Mucosa of gallbladder (tissue), 1 donor: Measurements from ENCODE around the gene UBLCP1. TPM values are rescaled to one million over a fixed set of nuclear protein-coding genes. Genes with fewer than 3 reads are reported as not detected.

Experiments
- DNase-seq: peaks from one replicate; pipeline ENCODE4 v3.0.0-alpha.2; 2020; ENCODE audit warnings: low spot score
- total RNA-seq: library from RNA; stranded (reverse); gene quantifications from one replicate; pipeline ENCODE4 v1.2.1, GENCODE V29; 2021
- donor health status: DM: no; HTN: no; CAD: no.

Gene UBLCP1
- total RNA-seq, 1 donor from 2014 or later: 18.7 TPM

GRCh38 chr5:159311063-159311462 lies 48.0 kb downstream of the UBLCP1 start:
- DNase-seq: no peak

GRCh38 chr5:159313197-159313596 lies 50.1 kb downstream of the UBLCP1 start:
- no peak for DNase-seq

GRCh38 chr5:159316519-159317383 lies 53.7 kb downstream of the UBLCP1 start:
- peak; percentile 29 for DNase-seq

GRCh38 chr5:159317849-159318248 lies 54.8 kb downstream of the UBLCP1 start:
- DNase-seq: no peak

- no peak for DNase-seq
Observed at GRCh38 chr5:159318448-159318847, 55.4 kb downstream of the UBLCP1 start.

GRCh38 chr5:159319363-159319762 lies 56.3 kb downstream of the UBLCP1 start:
- DNase-seq: peak; percentile 13

- DNase-seq: no peak
Observed at GRCh38 chr5:159319832-159320231, 56.7 kb downstream of the UBLCP1 start.

- no peak for DNase-seq
Observed at GRCh38 chr5:159322180-159322579, 59.1 kb downstream of the UBLCP1 start.

- no peak for DNase-seq
Observed at GRCh38 chr5:159324102-159324755, 61.1 kb downstream of the UBLCP1 start.

- DNase-seq: no peak
Observed at GRCh38 chr5:159324986-159325385, 61.9 kb downstream of the UBLCP1 start.

GRCh38 chr5:159330131-159330800 lies 67.2 kb downstream of the UBLCP1 start, which contains the start of gene IL12B:
TSS of gene IL12B (minus strand) at chr5:159330487. CDS start at chr5:159326782, 3,705 bp downstream.
- DNase-seq: no peak

GRCh38 chr5:159331093-159331973 lies 68.2 kb downstream of the UBLCP1 start:
- peak; percentile 62 for DNase-seq

GRCh38 chr5:159332800-159333544 lies 69.9 kb downstream of the UBLCP1 start:
- no peak for DNase-seq

- no peak for DNase-seq
Observed at GRCh38 chr5:159333545-159333925, 70.4 kb downstream of the UBLCP1 start.

Other genes with a start within 250 kb of the UBLCP1 start
- gene EBF1, start 163.4 kb upstream of the UBLCP1 start, total RNA-seq: 12.9 TPM
- gene RNF145, start 53.7 kb upstream of the UBLCP1 start, total RNA-seq: 74.8 TPM
- gene IL12B, start 67.2 kb downstream of the UBLCP1 start, total RNA-seq: not detected